Gastrocnemius medialis (tissue), 4 donors: ENCODE measurements around the gene OR7C1.

Source experiments
- POLR2A ChIP-seq, 2 donors: fragments of 450-650 bp; IDR thresholded peaks; one replicate each; pipeline ENCODE4 v1.6.1; 2017; ENCODE audit warnings: antibody characterized with exemption in 2 of 2, mild to moderate bottlenecking in 2 of 2, moderate library complexity in 2 of 2
- TF ChIP-seq, protein P1 (sequence below), 5 experiments: fragments of 450-650 bp in 3 of 5; fragments of 200-600 bp in 2 of 5; sonication (generic) in 2 of 5; IDR thresholded peaks in 4 of 5; conservative IDR thresholded peaks in 1 of 5; 1 replicate in 4 of 5; 2 replicates in 1 of 5; pipeline ENCODE4 v1.5.1; 2016 to 2019; ENCODE audit warnings: antibody characterized with exemption in 5 of 5, mild to moderate bottlenecking in 3 of 5, moderate library complexity in 3 of 5

DNA sequence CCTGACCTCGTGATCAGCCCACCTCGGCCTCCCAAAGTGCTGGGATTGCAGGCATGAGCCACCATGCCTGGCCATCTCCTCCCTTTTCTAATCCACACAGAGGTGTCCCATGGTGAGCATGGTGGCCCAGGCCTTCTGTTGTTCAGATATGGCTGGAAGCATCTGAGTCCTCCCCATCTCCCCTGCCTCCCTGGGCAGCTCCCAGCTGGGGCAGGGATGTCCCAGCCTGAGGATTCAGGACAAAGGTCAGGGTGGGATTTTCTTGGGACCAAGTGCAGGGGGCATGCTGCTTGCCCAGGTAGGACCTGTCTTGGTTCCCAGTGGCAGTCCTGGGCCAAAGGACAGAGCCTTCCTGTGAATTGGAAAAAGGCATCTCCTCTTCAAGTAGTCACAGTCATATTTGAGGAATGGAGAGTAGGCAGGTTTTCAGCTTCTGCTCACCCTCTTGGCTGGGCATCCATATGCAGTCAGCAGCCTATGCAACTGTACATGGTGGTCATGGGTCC, 67.5 kb downstream of the OR7C1 start:
- TF ChIP-seq, protein P1, sequence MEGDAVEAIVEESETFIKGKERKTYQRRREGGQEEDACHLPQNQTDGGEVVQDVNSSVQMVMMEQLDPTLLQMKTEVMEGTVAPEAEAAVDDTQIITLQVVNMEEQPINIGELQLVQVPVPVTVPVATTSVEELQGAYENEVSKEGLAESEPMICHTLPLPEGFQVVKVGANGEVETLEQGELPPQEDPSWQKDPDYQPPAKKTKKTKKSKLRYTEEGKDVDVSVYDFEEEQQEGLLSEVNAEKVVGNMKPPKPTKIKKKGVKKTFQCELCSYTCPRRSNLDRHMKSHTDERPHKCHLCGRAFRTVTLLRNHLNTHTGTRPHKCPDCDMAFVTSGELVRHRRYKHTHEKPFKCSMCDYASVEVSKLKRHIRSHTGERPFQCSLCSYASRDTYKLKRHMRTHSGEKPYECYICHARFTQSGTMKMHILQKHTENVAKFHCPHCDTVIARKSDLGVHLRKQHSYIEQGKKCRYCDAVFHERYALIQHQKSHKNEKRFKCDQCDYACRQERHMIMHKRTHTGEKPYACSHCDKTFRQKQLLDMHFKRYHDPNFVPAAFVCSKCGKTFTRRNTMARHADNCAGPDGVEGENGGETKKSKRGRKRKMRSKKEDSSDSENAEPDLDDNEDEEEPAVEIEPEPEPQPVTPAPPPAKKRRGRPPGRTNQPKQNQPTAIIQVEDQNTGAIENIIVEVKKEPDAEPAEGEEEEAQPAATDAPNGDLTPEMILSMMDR (IDR thresholded peaks at IDR 0.05 in 4 of 5, conservative IDR thresholded peaks at IDR 0.05 in 1 of 5), result no peak
- TF ChIP-seq POLR2A (IDR thresholded peaks at IDR 0.05), result no peak
